ENCODE measurements around the gene GPX5.

The GPX5 gene

DNA sequence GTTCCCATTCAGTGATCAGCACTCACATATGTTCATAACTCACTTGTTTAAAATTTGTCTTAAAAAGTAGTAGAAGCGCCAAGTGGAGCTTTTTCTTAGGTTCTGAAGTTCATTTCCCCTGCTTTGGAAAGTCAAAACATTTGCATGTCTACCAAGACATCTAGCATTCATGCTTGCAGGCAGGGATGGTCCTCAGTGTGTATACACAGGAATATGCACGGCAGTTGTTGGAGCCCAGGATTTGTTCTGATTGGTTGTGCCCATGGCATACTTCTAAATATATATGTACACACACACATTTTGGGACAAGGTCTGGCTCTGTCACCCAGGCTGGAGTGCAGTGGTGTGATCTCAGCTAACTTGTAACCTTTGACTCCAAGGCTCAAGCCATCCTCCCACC is 7.7 kb upstream of the GPX5 start:
- Histone ChIP-seq H3K9ac (ENCODE audit: low read depth, low read length) (no peak overlapping the region), H3K4me1 (ENCODE audit: control insufficient read depth, insufficient read depth, low read length) (no peaks in the 10 kb centered on the region), H3K27me3 (ENCODE audit: control insufficient read depth, insufficient read depth, low read length) (no peaks in the 10 kb centered on the region), H3K9me3 (replicated peaks; ENCODE audit: low read length) (no peaks in the 10 kb centered on the region), H3K36me3 (ENCODE audit: insufficient read depth, low read length) (no peaks in the 10 kb centered on the region), H3K4me3 (ENCODE audit: low read length) (no peak overlapping the region), H3K4me2 (ENCODE audit: low read length) (no peak overlapping the region)

DNA sequence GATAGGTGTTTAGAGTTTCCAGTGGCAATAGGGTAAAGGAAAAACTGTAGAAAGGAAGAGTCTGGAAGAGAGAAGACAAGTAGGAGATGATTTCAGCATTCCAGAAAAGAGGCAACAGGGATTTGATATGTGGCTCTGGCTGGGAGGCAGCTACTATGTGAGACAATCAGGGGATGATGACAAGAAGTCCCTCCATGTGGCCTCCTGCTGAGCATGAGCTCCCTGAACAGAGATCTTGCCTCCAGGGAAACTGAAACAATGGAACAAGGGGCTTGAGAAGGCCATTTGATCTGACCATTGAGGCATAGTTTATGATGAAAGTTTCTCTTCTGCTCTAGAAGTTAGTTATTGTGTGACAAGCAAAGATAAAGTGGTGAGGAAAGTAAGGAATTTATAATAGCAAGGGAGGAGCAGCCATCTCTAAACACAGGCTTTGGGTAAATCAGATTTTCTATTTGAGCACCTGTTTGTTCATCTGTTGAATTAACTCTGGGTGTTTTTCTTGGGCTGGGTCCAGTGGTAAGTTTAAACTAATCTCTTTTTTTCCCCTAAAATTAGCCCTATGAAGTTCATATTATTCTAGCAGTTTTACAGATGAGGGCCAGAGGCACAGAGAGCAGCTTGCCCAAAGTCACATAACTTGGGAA is 3.0 kb upstream of the GPX5 start:
- no peak overlapping the region for H3K4me3 ChIP-seq (ENCODE audit: low read length)
- no peaks in the 10 kb centered on the region for H3K27me3 ChIP-seq (ENCODE audit: control insufficient read depth, insufficient read depth, low read length)
- no peaks in the 10 kb centered on the region for H3K9me3 ChIP-seq (replicated peaks; ENCODE audit: low read length)
- H3K9ac ChIP-seq (ENCODE audit: low read depth, low read length): no peak overlapping the region
- no peaks in the 10 kb centered on the region for H3K36me3 ChIP-seq (ENCODE audit: insufficient read depth, low read length)
- H3K4me1 ChIP-seq (ENCODE audit: control insufficient read depth, insufficient read depth, low read length): no peaks in the 10 kb centered on the region
- H3K4me2 ChIP-seq (ENCODE audit: low read length): no peak overlapping the region

DNA sequence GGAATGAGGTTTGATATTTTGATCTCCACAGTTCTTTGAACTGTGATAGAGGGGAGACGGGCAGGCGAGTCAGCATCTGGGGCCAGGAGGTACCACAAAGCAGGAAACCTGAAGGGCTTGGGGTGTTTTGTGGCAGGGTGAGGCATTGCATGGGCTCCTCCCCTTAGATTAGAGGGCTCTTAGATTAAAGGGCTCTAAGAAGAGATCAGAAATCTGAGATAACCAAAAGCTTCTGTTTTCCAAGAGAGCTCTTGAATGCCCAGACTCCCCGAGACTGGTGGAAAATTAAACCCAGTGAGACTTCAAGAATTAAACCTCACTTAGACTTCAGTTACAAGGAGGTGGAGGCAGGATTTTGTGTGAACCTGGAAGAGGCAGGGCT is 2.4 kb upstream of the GPX5 start:
- H3K4me1 ChIP-seq (ENCODE audit: control insufficient read depth, insufficient read depth, low read length): no peaks in the 10 kb centered on the region
- H3K4me3 ChIP-seq (ENCODE audit: low read length): no peak overlapping the region
- H3K9ac ChIP-seq (ENCODE audit: low read depth, low read length): no peak overlapping the region
- H3K36me3 ChIP-seq (ENCODE audit: insufficient read depth, low read length): no peaks in the 10 kb centered on the region
- H3K9me3 ChIP-seq (replicated peaks; ENCODE audit: low read length): no peaks in the 10 kb centered on the region
- no peak overlapping the region for H3K4me2 ChIP-seq (ENCODE audit: low read length)
- no peaks in the 10 kb centered on the region for H3K27me3 ChIP-seq (ENCODE audit: control insufficient read depth, insufficient read depth, low read length)

DNA sequence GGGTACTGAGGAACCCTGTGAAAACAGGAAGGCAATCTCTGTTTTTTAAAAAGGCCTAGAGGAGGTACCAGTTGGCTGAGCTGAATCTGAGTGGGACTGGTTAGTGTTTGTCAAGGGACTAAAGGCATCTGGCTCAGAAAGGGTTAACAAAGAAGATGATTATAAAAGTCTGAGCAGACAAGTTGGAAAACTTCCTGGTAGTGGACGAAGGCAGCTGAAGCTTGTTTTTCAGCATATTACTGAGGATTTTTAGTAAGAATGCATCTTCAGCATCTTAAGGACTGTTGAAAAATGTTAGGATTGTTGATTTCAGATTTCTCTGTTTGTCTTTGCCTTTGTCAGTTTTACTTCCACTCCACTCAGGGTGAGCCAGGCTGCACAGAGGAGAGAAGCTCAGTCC is 5.1 kb downstream of the GPX5 start:
- H3K9ac ChIP-seq (ENCODE audit: low read depth, low read length): no peak overlapping the region
- no peak overlapping the region for H3K4me2 ChIP-seq (ENCODE audit: low read length)
- no peaks in the 10 kb centered on the region for H3K27me3 ChIP-seq (ENCODE audit: control insufficient read depth, insufficient read depth, low read length)
- H3K4me1 ChIP-seq (ENCODE audit: control insufficient read depth, insufficient read depth, low read length): no peaks in the 10 kb centered on the region
- H3K9me3 ChIP-seq (replicated peaks; ENCODE audit: low read length): no peaks in the 10 kb centered on the region
- H3K4me3 ChIP-seq (ENCODE audit: low read length): no peak overlapping the region
- no peaks in the 10 kb centered on the region for H3K36me3 ChIP-seq (ENCODE audit: insufficient read depth, low read length)

DNA sequence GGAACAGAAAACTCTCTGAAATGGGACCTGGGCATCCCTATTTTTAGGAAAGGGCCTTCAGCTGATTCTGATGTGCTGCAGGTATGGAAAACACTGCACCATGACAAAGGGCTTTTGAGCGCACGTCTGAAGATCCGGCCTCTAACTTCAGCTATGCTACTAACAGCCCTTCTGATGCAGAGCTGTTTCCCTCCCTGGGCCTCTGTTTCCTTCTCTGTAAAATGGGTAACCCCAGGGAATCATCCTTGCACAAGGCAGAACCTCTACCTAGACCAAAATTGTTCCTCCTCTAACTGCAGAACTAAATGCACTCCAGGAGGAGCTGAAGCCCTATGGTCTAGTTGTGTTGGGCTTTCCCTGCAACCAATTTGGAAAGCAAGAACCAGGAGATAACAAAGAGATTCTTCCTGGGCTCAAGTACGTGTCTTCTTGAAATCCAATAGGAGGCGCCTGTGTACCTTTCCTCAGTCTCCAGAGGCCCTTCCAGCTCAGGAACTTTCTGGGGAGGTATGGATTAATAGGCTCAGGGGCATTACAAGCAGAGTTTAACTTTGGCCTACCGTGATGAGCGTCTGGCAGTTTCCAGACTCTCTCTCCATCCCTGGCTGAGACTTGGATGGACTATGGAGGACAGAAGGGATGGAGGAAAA is 5.9 kb downstream of the GPX5 start:
- no peaks in the 10 kb centered on the region for H3K4me1 ChIP-seq (ENCODE audit: control insufficient read depth, insufficient read depth, low read length)

DNA sequence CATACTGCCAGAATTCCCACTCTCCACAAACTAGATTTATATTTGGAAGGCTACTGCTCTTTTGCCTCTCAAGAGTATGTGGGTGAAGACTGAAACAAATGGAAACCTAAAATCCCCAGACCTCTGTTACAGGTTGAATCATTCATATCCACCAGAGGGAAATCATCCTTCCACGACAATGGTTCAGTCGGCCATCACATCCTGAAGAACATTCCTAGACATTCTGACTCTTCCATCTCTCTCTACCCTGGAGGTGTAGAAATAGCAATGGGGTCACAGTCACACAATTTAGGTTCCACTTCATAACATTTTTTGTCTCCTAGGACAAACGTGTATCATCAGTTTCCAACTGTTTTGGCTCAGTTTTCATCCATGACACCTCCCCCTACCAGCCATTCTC is 8.6 kb downstream of the GPX5 start:
- H3K36me3 ChIP-seq (ENCODE audit: insufficient read depth, low read length): no peaks in the 10 kb centered on the region
- no peak overlapping the region for H3K4me2 ChIP-seq (ENCODE audit: low read length)
- no peaks in the 10 kb centered on the region for H3K9me3 ChIP-seq (replicated peaks; ENCODE audit: low read length)
- H3K4me3 ChIP-seq (ENCODE audit: low read length): no peak overlapping the region
- H3K27me3 ChIP-seq (ENCODE audit: control insufficient read depth, insufficient read depth, low read length): peaks cover 9% of the 10 kb centered on the region
- H3K4me1 ChIP-seq (ENCODE audit: control insufficient read depth, insufficient read depth, low read length): no peaks in the 10 kb centered on the region
- H3K9ac ChIP-seq (ENCODE audit: low read depth, low read length): no peak overlapping the region

More for the DNA sequence above, 5.9 kb downstream of the GPX5 start:
- Histone ChIP-seq H3K9me3 (replicated peaks; ENCODE audit: low read length) (no peaks in the 10 kb centered on the region), H3K4me2 (ENCODE audit: low read length) (no peak overlapping the region), H3K27me3 (ENCODE audit: control insufficient read depth, insufficient read depth, low read length) (no peaks in the 10 kb centered on the region), H3K9ac (ENCODE audit: low read depth, low read length) (no peak overlapping the region), H3K36me3 (ENCODE audit: insufficient read depth, low read length) (no peaks in the 10 kb centered on the region), H3K4me3 (ENCODE audit: low read length) (no peak overlapping the region)

DNA sequence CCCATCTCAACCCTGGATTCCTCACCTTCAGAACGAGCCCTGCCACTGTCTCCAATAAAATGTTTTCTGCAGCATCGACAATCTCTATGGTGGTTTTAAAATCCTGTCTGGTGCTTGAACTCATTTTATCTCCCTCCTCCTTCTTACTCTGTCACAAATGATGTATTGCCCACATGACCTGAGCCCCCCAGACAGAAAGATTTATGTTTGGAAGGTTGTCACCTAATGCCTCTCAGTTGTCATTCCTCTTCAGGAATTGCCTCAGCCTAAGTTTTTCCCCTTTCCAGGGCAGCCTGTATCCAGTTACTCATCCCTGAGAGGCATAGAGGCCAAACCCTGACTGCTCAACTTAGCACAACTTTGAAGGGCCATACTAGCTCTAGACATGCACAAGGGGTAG is 9.2 kb downstream of the GPX5 start:
- Histone ChIP-seq H3K9me3 (replicated peaks; ENCODE audit: low read length) (no peaks in the 10 kb centered on the region), H3K4me1 (ENCODE audit: control insufficient read depth, insufficient read depth, low read length) (no peaks in the 10 kb centered on the region), H3K36me3 (ENCODE audit: insufficient read depth, low read length) (no peaks in the 10 kb centered on the region), H3K4me2 (ENCODE audit: low read length) (no peak overlapping the region), H3K4me3 (ENCODE audit: low read length) (no peak overlapping the region), H3K9ac (ENCODE audit: low read depth, low read length) (no peak overlapping the region), H3K27me3 (ENCODE audit: control insufficient read depth, insufficient read depth, low read length) (peaks cover 9% of the 10 kb centered on the region)

DNA sequence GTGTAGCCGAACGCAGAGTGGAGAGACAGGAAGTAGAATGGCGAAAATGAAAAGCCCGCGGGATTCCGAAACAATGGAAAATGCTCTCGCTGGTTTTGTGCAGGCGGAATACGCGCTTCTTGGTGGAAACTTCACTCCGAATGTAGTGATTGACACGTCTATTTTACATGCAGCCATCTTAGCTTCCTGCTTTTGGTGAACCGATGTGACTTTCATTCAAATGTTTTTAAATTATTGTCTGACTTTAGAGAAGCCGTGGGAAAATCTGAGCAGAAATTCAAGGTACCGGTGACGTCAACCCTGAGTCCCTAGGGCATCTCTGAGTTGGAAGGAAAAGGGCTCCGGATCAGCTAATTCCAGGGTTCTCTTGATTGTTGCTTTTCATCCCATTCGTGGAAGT is 11.4 kb downstream of the GPX5 start:
- Histone ChIP-seq H3K9me3 (replicated peaks; ENCODE audit: low read length) (no peaks in the 10 kb centered on the region), H3K9ac (ENCODE audit: low read depth, low read length) (no peak overlapping the region), H3K4me3 (ENCODE audit: low read length) (no peak overlapping the region), H3K4me2 (ENCODE audit: low read length) (peak overlapping the region; percentile 17), H3K36me3 (ENCODE audit: insufficient read depth, low read length) (no peaks in the 10 kb centered on the region), H3K4me1 (ENCODE audit: control insufficient read depth, insufficient read depth, low read length) (no peaks in the 10 kb centered on the region), H3K27me3 (ENCODE audit: control insufficient read depth, insufficient read depth, low read length) (peaks cover 9% of the 10 kb centered on the region)

DNA sequence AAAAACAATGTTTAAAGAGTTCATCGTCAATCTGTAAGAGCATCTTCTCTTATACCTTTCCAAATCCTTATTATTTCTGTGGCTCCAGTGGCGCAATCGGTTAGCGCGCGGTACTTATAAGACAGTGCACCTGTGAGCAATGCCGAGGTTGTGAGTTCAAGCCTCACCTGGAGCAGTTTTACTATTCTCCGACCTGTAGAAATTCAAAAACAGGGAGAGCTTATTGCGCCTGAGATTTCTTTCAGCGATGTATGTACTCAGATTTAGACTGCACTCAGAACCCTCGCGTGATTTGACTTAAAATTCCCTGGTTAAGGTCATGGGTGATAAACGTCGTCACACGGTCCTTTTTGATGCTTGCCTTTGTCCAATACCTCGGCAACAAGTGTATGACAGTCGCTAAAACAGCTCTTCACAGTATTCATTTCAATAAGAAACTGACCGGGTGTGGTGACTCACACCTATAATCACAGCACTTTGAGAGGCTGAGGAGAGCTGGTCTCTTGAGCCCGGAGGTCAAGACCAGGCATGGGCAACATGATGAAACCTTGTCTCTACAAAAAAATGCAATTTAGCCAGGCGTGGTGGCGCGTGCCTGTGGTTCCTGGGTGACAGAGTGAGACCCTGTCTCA is 11.9 kb downstream of the GPX5 start:
- H3K4me3 ChIP-seq (ENCODE audit: low read length): no peak overlapping the region

DNA sequence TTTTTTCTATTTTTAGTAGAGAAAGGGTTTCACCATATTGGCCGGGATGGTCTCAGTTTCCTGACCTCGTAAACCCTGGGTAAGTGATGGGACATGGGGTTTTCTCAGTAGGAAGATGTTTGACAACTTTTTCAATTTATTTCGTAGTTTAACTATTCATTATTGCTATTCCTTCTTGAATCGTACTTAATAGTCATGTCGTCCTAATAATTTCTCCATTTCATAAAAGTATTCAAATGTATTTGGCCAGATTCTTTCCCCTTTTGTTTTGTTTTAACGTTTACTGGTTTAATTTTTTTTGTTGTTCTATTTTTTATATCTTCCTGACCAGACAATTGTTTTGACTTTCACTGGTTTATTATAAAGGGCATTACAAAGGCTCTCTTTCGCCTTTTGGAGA is 16.3 kb downstream of the GPX5 start:
- Histone ChIP-seq H3K4me2 (ENCODE audit: low read length) (no peak overlapping the region), H3K36me3 (ENCODE audit: insufficient read depth, low read length) (no peaks in the 10 kb centered on the region), H3K9me3 (replicated peaks; ENCODE audit: low read length) (no peaks in the 10 kb centered on the region), H3K9ac (ENCODE audit: low read depth, low read length) (no peak overlapping the region), H3K4me1 (ENCODE audit: control insufficient read depth, insufficient read depth, low read length) (no peaks in the 10 kb centered on the region), H3K4me3 (ENCODE audit: low read length) (no peak overlapping the region), H3K27me3 (ENCODE audit: control insufficient read depth, insufficient read depth, low read length) (peaks cover 6% of the 10 kb centered on the region)

More for the DNA sequence above, 11.9 kb downstream of the GPX5 start:
- Histone ChIP-seq H3K4me1 (ENCODE audit: control insufficient read depth, insufficient read depth, low read length) (no peaks in the 10 kb centered on the region), H3K36me3 (ENCODE audit: insufficient read depth, low read length) (no peaks in the 10 kb centered on the region), H3K4me2 (ENCODE audit: low read length) (no peak overlapping the region), H3K27me3 (ENCODE audit: control insufficient read depth, insufficient read depth, low read length) (peaks cover 9% of the 10 kb centered on the region), H3K9me3 (replicated peaks; ENCODE audit: low read length) (no peaks in the 10 kb centered on the region), H3K9ac (ENCODE audit: low read depth, low read length) (no peak overlapping the region)

DNA sequence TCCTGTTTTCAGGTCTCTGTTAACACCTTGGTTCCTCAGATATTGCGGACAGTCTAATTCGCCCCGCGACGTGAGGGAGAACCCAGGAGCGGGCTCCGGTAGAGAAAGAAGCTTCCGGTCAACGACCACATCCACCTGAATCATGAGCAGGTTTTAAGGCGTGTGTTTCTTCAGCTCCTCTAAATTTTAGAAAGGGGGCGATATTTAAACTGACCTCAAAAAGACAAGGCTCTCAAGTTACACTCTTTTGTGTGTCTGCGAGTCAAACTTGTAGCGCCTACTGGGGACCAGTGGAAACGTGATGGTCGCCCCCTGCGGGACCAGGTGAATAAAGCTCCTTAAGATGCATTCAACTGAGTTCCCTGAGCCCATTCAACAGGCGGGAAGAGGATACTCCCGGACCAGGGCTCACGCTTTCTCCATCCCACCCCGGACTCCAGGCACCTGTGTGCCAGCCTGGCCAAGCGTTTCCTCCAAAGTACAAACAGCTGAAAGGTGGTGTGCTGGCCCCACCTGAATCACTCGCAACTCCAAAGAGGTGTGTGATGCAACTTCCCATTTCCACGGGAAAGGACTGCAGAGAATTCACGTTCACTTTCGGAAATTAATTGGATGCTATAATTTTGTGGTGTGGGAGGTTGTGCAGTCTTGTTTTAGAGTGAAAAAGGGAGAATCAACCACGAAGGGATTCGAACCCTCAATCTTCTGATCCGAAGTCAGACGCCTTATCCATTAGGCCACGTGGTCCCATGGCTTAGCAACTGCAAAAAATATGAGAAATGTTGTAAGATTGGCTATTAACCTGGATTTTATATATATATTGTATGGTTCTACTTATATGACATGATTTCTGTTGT is 17.0 kb downstream of the GPX5 start:
- Histone ChIP-seq H3K9me3 (replicated peaks; ENCODE audit: low read length) (no peaks in the 10 kb centered on the region), H3K4me2 (ENCODE audit: low read length) (peak overlapping the region; percentile 56)

More for the DNA sequence above, 17.0 kb downstream of the GPX5 start:
- no peak overlapping the region for H3K4me3 ChIP-seq (ENCODE audit: low read length)
- H3K9ac ChIP-seq (ENCODE audit: low read depth, low read length): no peak overlapping the region
- no peaks in the 10 kb centered on the region for H3K27me3 ChIP-seq (ENCODE audit: control insufficient read depth, insufficient read depth, low read length)
- H3K4me1 ChIP-seq (ENCODE audit: control insufficient read depth, insufficient read depth, low read length): no peaks in the 10 kb centered on the region
- no peaks in the 10 kb centered on the region for H3K36me3 ChIP-seq (ENCODE audit: insufficient read depth, low read length)
